GM06990 (cell line): Measurements from ENCODE around the gene GRIK4.

Source experiments
- DNase-seq: peaks from one replicate; pipeline ENCODE4 v3.0.0-alpha.2; 2011; ENCODE audit not compliant: insufficient read length; ENCODE audit errors: extremely low read depth
- H3K27me3 ChIP-seq: replicated peaks from 2 replicates; pipeline ENCODE4 v1.6.0; 2011; ENCODE audit warnings: low read length; ENCODE audit not compliant: control insufficient read depth, insufficient read depth
- H3K36me3 ChIP-seq: 2 replicates; pipeline ENCODE4 v1.5.1; 2011; ENCODE audit warnings: low read length; ENCODE audit not compliant: control insufficient read depth, insufficient read depth
- H3K4me3 ChIP-seq: replicated peaks from 2 replicates; pipeline ENCODE4 v1.5.1; 2011; ENCODE audit warnings: low read depth, mild to moderate bottlenecking, control low read depth, low read length
- TF ChIP-seq, protein P1 (sequence below): IDR thresholded peaks from 2 replicates; pipeline ENCODE4 v1.5.1; 2011; ENCODE audit warnings: low read length, control low read depth, mild to moderate bottlenecking, inconsistent platforms; ENCODE audit not compliant: insufficient read depth, poor library complexity, severe bottlenecking

Gene GRIK4

DNA sequence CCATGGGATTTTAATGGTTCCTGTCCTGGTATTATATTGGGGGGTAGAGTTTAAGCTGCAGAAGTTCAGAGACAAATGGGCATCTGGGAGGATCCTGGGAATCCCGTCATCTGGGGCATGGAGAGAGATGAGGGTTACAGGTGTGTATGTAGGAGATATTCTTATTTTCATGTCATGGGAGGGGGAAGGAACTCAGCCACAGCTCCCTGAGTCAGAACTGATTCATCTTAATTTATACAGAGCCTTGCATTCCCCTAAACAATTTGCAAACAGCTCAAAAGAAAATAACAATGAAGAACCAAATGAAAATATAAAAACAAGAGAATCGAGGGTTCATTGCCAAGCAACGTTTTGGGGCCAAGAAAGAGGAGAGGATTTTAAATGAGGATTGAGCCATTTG is 356.4 kb downstream of the GRIK4 start:
- no peak overlapping the region for H3K4me3 ChIP-seq
- H3K36me3 ChIP-seq: no peaks in the 10 kb centered on the region
- TF ChIP-seq, protein P1, sequence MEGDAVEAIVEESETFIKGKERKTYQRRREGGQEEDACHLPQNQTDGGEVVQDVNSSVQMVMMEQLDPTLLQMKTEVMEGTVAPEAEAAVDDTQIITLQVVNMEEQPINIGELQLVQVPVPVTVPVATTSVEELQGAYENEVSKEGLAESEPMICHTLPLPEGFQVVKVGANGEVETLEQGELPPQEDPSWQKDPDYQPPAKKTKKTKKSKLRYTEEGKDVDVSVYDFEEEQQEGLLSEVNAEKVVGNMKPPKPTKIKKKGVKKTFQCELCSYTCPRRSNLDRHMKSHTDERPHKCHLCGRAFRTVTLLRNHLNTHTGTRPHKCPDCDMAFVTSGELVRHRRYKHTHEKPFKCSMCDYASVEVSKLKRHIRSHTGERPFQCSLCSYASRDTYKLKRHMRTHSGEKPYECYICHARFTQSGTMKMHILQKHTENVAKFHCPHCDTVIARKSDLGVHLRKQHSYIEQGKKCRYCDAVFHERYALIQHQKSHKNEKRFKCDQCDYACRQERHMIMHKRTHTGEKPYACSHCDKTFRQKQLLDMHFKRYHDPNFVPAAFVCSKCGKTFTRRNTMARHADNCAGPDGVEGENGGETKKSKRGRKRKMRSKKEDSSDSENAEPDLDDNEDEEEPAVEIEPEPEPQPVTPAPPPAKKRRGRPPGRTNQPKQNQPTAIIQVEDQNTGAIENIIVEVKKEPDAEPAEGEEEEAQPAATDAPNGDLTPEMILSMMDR: no peak
- H3K27me3 ChIP-seq: no peaks in the 10 kb centered on the region; the same call in 1 of the 2 replicates
- DNase-seq: no peak

DNA sequence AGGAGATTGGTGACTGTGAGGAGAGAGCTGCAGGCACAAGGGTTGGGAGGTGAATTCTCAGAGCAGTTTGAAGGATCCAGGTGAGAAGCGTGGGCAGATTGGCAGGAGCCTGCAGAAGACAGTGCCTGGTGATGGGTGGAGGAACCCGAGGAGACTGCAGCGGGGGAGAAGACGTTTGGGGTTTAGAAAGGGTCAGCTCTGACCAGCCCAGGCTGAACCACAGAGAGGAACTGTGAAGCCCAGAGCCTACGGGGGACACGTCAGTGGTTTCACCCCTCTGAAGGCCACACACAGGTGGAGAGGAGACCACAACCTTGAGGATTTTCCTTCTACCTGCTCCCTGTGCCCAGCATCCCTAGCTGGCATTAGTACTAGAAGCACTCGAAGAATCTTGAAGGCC is 357.5 kb downstream of the GRIK4 start:
- H3K27me3 ChIP-seq: no peaks in the 10 kb centered on the region; the same call in 1 of the 2 replicates
- DNase-seq: no peak
- TF ChIP-seq, protein P1: no peak

DNA sequence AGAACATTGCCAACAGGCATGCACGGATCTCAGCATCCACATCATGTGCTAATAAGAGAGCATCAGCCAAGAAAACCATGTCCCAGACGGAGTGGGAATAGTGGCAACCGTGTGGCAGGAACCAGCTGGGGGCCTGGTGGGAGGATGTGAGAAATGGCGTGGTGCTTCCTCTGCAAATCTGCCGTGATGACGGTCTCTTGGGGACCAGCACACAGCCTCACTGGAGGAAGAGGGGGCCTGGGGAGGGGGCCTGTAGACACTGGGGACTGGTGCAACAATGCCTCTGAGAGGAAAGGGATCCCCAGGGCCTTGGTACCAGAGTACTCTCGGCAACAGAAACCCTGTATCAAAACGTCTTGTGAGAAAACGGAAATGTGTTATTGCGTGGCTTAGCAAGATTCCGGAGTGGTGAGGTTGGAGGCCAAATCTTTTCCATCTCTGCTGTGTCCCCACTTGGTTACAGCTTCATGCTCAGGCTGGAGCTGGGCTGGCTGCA is 358.0 kb downstream of the GRIK4 start:
- H3K27me3 ChIP-seq: no peaks in the 10 kb centered on the region; the same call in 1 of the 2 replicates
- peak; percentile 15 for DNase-seq
- H3K4me3 ChIP-seq: no peak overlapping the region
- H3K36me3 ChIP-seq: no peaks in the 10 kb centered on the region
- TF ChIP-seq, protein P1: no peak

More for the DNA sequence above, 357.5 kb downstream of the GRIK4 start:
- Histone ChIP-seq H3K36me3 (no peaks in the 10 kb centered on the region), H3K4me3 (no peak overlapping the region)

DNA sequence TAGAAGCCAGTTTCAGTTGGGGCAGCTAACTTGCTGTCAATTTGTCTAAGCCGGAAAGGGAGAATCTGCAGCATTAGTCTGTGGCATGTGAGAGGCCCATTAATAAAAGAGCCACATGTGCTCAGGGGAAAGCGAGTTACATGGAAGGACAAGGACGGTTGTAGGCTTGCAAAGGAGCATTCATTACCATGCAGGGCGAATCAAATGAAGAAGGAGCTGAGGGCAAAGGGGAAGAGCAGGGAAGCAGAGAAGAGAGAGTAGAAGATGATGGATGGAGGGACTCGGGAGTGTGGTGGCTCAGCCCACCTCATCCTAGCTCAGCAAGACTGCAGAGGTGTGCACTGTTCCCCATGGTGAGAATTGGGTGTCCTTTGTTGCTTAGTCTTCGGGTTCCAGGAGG is 359.6 kb downstream of the GRIK4 start:
- TF ChIP-seq, protein P1: no peak
- no peaks in the 10 kb centered on the region; the same call in 1 of the 2 replicates for H3K27me3 ChIP-seq
- H3K36me3 ChIP-seq: no peaks in the 10 kb centered on the region
- H3K4me3 ChIP-seq: no peak overlapping the region
- no peak for DNase-seq

DNA sequence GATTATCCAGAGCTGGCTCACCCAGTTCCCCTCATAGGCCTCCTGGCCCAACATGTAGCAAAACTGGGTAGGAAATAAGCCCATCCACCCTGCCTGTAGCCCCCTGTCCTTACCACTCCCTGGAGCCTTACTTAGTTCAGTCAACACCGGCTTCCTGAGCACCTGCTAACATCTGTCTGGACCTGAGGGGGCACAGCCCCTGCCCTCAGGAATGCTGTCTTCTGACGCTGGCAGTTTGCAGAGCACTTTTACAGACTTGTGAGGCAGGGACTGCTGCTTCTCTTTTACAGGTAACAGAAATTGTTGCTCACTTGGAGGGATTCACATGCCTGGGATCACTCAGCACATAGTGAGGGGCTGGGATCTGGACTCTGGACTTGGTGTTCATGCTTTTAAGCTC is 360.4 kb downstream of the GRIK4 start:
- H3K36me3 ChIP-seq: no peaks in the 10 kb centered on the region
- H3K27me3 ChIP-seq: no peaks in the 10 kb centered on the region; the same call in 1 of the 2 replicates
- TF ChIP-seq, protein P1: no peak
- no peak for DNase-seq
- H3K4me3 ChIP-seq: no peak overlapping the region
